HG02623 (cell line): ENCODE results near the gene RNF141.
A peak's percentile ranks its signal among the peaks of the same experiment; 100 is the strongest.

Experiments
- ATAC-seq: cut with Tn5 transposase; IDR thresholded peaks from one replicate; pipeline ENCODE4 v1.9.1; 2021; ENCODE audit warnings: moderate library complexity; ENCODE audit not compliant: unreplicated experiment

Gene RNF141

DNA sequence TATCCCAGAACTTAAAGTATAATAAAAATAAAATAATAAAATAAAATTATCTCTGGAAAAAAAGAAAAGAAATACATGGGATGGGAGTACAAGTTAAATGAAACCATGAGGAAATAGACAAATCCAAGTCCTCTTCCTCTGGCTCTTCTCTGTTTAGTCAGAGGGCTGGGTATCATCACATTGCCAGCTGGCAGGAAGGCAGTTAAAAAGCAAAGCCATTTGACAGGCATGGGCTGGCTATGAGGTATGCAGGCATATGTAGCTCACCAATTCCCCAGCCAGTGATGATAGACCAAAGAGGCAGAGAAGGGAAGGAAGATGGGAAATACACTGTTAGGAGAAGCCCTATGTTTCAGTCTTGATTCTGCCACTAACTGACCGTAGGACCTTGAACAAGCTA is 21.0 kb upstream of the RNF141 start:
- no peak for ATAC-seq

- ATAC-seq, result no peak
Observed at GRCh38 chr11:10561043-10561818, 20.2 kb upstream of the RNF141 start.

DNA sequence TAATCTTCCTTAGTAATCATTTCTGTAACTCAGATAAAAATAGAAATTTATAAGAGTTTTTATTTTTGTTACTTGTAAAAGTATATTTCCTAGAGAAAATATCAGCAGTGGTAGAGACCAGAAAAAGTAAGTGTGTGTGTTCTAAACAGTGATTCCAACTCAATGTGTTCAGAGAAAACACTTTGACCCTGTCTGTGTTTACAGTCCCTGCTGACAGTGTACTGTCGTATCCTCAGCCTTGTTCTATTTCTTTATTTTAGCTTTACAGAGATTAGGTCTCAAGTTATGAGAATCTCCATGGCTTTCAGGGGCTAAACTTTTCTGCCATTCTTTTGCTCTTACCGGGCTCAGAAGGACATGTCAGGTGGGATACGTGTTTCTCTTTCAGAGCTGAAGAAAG is 17.3 kb upstream of the RNF141 start:
- no peak for ATAC-seq

GRCh38 chr11:10556590-10556989 is 15.6 kb upstream of the RNF141 start:
- no peak for ATAC-seq

DNA sequence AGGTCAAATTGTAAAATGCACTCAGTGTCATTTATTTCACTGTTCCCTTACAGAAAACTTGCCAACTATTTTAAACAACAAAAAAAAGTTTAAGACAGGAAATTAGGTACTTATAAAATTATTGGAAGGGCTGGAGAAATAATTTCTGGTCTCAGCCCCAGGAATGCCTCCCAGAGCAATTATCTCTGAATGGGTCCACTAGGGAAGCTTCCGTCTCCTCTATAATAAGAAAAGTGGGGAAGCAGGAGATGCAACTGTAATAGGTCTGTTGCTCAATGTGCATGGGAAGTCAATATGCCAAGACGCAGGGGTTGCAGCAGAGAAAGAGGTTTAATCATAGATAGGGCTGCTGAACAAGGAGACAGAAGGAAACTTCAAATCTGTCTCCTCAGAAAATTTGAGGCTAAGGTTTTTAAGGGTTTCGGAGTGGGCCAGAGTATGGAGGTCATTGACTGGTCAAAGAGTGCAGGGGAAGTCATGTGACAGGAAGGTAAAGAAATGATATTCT is 10.9 kb upstream of the RNF141 start:
- ATAC-seq, result no peak

- no peak for ATAC-seq
Observed at GRCh38 chr11:10551290-10551592, 10.3 kb upstream of the RNF141 start.

- ATAC-seq, result no peak
Observed at GRCh38 chr11:10550503-10551289, 9.7 kb upstream of the RNF141 start.

GRCh38 chr11:10544491-10545465 is 3.8 kb upstream of the RNF141 start:
- no peak for ATAC-seq

- ATAC-seq, result no peak
Observed at GRCh38 chr11:10543782-10544181, 2.8 kb upstream of the RNF141 start.

- no peak for ATAC-seq
Observed at GRCh38 chr11:10542776-10543175, 1.8 kb upstream of the RNF141 start.

DNA sequence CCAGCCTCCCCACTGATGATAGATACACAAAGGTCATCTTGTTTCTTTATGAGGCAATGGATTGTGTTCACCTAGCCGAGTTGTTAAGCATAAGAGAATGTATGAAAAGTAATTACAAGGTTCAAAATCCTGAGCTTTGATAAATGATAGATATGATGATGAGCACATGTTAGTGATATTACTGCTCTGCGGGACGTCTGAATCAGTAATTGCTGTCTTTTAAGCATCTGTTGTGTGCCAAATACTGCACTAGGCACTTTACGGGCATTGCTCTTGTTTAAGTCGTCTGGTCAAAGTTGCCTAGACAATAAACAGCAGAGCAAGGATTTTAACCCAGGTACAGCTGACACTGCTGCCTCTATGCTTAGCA is 559 bp upstream of the RNF141 start:
- ATAC-seq, result no peak

GRCh38 chr11:10540546-10540914 is 457 bp downstream of the RNF141 start:
- peak; percentile 13 for ATAC-seq

DNA sequence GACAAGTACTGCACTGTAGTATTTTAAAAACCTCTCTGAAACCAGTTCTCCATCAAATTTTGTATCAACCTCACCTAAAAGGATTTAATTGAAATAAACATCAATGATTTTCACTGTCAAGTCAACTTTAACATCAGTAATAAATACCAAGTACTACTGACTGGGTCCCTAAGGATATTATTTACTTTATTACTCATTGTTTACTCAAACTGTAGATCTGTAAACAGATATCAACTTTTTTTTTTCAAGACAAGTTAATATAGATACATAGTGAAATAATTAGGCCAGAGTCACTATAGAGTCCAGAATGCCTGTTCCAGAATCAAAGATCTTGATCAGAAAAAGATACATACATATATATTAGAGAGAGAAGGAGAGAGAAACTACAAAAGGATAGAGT is 1.6 kb downstream of the RNF141 start:
- ATAC-seq, result no peak

DNA sequence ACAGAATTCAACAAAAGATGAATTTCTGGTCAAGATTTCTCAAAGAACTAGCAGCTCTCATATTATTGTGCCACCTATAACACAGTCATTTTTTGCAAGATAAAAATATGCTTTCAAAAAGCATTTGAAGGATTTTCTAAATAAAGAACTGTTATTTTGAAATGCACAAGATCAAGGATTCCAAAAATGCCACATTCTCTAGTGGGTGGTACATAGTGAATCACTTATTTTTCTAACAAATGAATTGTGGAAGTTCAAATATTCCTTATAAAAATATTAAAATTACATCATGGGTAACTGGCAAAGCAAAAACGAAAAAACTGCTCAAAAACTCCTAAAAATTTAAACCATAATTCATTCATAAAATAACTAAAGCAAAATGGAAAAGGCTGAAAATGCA is 2.1 kb downstream of the RNF141 start:
- no peak for ATAC-seq

DNA sequence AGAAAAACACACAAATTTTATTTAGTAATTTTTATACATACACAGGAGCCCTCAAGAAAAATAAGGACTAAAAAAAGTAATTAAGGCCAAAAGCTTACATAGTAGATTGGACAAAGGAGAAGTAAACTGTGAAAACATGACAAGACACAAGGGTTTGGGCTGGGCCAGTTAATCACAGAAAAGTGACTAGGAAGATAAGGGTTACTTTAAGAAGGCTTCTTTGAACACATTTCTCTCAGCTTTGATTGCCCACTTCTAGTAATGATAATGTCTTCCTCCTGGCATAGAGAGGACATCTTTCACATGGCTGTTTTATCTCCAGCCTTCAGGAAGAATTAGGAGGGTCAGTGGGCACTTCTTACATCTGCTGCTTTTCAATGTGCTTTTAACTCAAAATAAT is 3.4 kb downstream of the RNF141 start:
- no peak for ATAC-seq

- no peak for ATAC-seq
Observed at GRCh38 chr11:10534316-10534715, 6.7 kb downstream of the RNF141 start.

- no peak for ATAC-seq
Observed at GRCh38 chr11:10533323-10533722, 7.7 kb downstream of the RNF141 start.

GRCh38 chr11:10532526-10532925 is 8.5 kb downstream of the RNF141 start:
- no peak for ATAC-seq

DNA sequence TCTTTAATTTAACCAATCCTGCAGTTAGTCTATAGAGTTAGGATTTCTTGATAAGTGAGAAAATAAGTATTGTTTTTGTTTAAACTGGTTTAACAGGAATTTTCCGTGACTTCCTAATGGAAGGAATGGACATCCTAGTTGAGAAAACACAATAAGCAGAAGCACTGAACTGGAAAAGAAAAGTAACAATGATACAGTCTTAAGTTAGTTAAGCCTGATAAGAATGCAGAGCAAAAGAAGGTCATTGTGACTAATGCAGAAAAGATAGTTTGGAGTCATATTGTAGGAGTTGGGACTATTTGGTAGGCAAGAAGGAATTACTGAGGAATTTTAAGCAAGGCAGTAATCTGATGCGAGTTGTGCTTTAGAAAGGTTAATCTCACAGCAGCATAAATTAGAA is 11.7 kb downstream of the RNF141 start:
- no peak for ATAC-seq

- no peak for ATAC-seq
Observed at GRCh38 chr11:10528121-10528520, 12.9 kb downstream of the RNF141 start.
